ENCODE results near the gene LRRC3. TPM values are rescaled to one million over a fixed set of nuclear protein-coding genes. Genes with fewer than 3 reads are reported as not detected.

LRRC3 gene
- total RNA-seq, 2 experiments from 2014 or later: 0.55 to 0.61 TPM

DNA sequence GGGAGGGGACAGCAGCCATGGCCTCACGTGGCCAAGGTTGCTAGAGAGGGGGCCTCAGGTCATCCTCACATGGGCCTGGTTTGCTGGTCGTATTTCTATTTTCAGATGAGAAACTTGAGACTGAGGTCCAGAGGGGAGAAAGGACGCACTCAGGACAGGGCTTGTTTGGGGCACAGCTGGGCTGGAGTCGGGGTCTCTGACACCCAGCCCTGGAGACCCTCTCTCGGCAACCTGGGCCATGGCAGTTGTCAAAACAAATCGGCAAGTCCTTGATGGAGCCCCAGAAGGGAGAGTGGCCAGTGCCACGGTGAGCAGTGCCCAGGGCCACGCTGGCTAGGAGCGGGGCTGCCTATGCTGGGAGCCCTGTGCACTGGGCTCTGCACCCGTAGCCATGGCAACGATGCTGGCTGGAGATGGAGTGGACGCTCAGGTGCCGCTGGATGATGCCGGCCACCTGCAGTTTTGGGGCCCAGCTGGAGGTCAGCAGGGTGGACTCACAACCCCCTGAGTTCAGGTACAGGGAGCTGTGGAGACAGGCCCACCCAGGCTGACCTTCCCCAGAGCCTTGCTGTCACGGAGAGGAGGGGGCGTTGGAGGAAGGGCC is 11.1 kb downstream of the LRRC3 start:
- DNase-seq (no peak), ATAC-seq (ENCODE audit: poor library complexity) (no peak)
- intact Hi-C loops (cut with DNase I, micrococcal nuclease): no loop called here
- Histone ChIP-seq H3K9me3 (ENCODE audit: control insufficient read depth in 1 of 2, insufficient read depth in 1 of 2, low read length in 2 of 2) (no peaks in the 10 kb centered on the region), H3K4me3 (ENCODE audit: low read length) (no peak overlapping the region), H3K36me3 (ENCODE audit: insufficient read depth, low read length) (no peaks in the 10 kb centered on the region), H3K27ac (ENCODE audit: low read depth in 1 of 2, low read length in 2 of 2) (no peak overlapping the region), H3K27me3 (ENCODE audit: control insufficient read depth in 1 of 2, insufficient read depth in 2 of 2, low read length in 2 of 2) (no peaks in the 10 kb centered on the region), H3K4me1 (ENCODE audit: insufficient read depth, low read length) (no peaks in the 10 kb centered on the region)
- Mint-ChIP-seq H3K9me3 (no peaks in the 10 kb centered on the region), H3K27me3 (no peaks in the 10 kb centered on the region), H3K4me3 (no peak overlapping the region), H3K36me3 (ENCODE audit: low read depth) (no peaks in the 10 kb centered on the region), H3K27ac (no peak overlapping the region), H3K4me1 (ENCODE audit: low read depth) (no peaks in the 10 kb centered on the region)
- TF ChIP-seq, protein P1, sequence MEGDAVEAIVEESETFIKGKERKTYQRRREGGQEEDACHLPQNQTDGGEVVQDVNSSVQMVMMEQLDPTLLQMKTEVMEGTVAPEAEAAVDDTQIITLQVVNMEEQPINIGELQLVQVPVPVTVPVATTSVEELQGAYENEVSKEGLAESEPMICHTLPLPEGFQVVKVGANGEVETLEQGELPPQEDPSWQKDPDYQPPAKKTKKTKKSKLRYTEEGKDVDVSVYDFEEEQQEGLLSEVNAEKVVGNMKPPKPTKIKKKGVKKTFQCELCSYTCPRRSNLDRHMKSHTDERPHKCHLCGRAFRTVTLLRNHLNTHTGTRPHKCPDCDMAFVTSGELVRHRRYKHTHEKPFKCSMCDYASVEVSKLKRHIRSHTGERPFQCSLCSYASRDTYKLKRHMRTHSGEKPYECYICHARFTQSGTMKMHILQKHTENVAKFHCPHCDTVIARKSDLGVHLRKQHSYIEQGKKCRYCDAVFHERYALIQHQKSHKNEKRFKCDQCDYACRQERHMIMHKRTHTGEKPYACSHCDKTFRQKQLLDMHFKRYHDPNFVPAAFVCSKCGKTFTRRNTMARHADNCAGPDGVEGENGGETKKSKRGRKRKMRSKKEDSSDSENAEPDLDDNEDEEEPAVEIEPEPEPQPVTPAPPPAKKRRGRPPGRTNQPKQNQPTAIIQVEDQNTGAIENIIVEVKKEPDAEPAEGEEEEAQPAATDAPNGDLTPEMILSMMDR (IDR thresholded peaks at IDR 0.05): no peak
- ChIA-PET POLR2A (interaction anchor here (0.6 kb wide), 1 partner anchor 205 kb away, joined by 3 read pairs; no protein-coding TSS in a partner anchor), CTCF (no interaction called here)

DNA sequence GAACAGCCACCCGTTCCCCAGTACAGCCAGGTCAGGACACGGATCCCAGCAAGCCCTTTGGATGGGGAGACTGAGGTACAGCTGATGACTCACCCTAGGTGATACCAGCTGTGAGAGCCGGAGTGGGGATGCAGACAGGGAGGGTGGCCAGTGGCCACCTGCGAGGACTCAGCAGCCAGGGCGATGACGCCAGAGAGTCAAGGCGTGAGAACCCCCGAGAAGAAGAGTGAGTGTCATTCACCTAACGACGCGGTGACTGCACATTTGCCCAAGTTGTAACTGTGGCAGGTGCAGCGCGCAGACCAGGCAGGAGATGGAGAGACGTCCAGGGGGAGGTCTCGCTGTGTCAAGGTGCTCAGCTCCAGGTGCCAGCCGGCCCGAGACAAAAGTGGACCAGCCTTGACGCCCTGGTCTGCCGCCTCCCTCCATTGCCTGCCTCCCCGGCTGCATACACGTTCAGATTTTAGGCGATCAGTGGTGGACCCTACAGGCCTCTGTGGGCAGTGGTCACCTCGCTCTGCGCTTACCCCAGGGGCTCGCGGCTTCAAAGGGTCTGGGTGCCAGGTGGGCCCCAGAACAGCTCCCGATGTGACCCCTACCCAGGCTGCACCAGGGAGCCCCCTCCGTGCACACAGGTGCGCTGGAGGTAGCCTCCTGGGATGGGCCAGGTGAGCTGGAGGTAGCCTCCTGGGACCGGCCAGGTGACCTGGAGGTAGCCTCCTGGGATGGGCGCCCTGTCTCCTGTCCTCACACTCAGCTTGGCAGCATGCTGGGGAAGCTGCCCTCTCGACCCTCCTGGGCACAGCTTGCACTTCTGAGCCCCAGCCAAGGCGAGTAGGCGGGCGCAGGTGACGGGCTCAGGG is 11.9 kb downstream of the LRRC3 start:
- Histone ChIP-seq H3K4me3 (ENCODE audit: low read length) (no peak overlapping the region), H3K27ac (ENCODE audit: low read depth in 1 of 2, low read length in 2 of 2) (no peak overlapping the region), H3K9me3 (ENCODE audit: control insufficient read depth in 1 of 2, insufficient read depth in 1 of 2, low read length in 2 of 2) (no peaks in the 10 kb centered on the region), H3K4me1 (ENCODE audit: insufficient read depth, low read length) (no peaks in the 10 kb centered on the region), H3K36me3 (ENCODE audit: insufficient read depth, low read length) (no peaks in the 10 kb centered on the region), H3K27me3 (ENCODE audit: control insufficient read depth in 1 of 2, insufficient read depth in 2 of 2, low read length in 2 of 2) (no peaks in the 10 kb centered on the region)
- no peaks in the 10 kb centered on the region for H3K9me3 Mint-ChIP-seq
- H3K27me3 Mint-ChIP-seq: no peaks in the 10 kb centered on the region
- no peak for DNase-seq
- no peak for ATAC-seq (ENCODE audit: poor library complexity)
- H3K36me3 Mint-ChIP-seq (ENCODE audit: low read depth): no peaks in the 10 kb centered on the region
- H3K27ac Mint-ChIP-seq: no peak overlapping the region
- ChIA-PET CTCF (no interaction called here), POLR2A (interaction anchor here (0.6 kb wide), 1 partner anchor 205 kb away, joined by 3 read pairs; no protein-coding TSS in a partner anchor)
- intact Hi-C loops (cut with DNase I, micrococcal nuclease): no loop called here
- TF ChIP-seq, protein P1 (IDR thresholded peaks at IDR 0.05): no peak
- no peak overlapping the region for H3K4me3 Mint-ChIP-seq
- no peaks in the 10 kb centered on the region for H3K4me1 Mint-ChIP-seq (ENCODE audit: low read depth)

DNA sequence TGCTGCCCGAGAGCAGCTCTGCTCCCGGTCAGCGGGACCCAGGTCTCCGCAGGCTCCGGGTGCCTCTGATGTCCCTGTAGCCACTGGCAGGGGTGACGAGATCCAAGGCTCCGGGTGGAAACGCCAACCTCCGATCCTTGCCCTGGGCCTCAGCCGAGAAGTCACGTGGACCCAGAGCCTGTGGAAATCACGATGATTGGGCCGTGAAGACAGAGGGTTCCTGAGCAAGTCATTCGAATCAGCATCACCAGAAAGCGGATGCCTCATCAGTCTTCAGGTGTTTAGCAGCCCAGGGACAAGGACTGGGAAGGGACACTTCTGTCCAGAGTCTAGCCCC is 12.5 kb downstream of the LRRC3 start:
- ATAC-seq (ENCODE audit: poor library complexity): no peak
- Histone ChIP-seq H3K4me1 (ENCODE audit: insufficient read depth, low read length) (no peaks in the 10 kb centered on the region), H3K27me3 (ENCODE audit: control insufficient read depth in 1 of 2, insufficient read depth in 2 of 2, low read length in 2 of 2) (no peaks in the 10 kb centered on the region), H3K9me3 (ENCODE audit: control insufficient read depth in 1 of 2, insufficient read depth in 1 of 2, low read length in 2 of 2) (no peaks in the 10 kb centered on the region), H3K27ac (ENCODE audit: low read depth in 1 of 2, low read length in 2 of 2) (no peak overlapping the region), H3K36me3 (ENCODE audit: insufficient read depth, low read length) (no peaks in the 10 kb centered on the region), H3K4me3 (ENCODE audit: low read length) (no peak overlapping the region)
- no peaks in the 10 kb centered on the region for H3K27me3 Mint-ChIP-seq
- no peak overlapping the region for H3K4me3 Mint-ChIP-seq
- no peaks in the 10 kb centered on the region for H3K4me1 Mint-ChIP-seq (ENCODE audit: low read depth)
- no peaks in the 10 kb centered on the region for H3K36me3 Mint-ChIP-seq (ENCODE audit: low read depth)
- TF ChIP-seq, protein P1 (IDR thresholded peaks at IDR 0.05): no peak
- no peak for DNase-seq
- CTCF ChIA-PET: no interaction called here
- intact Hi-C loops (cut with DNase I, micrococcal nuclease): no loop called here
- H3K27ac Mint-ChIP-seq: no peak overlapping the region
- POLR2A ChIA-PET: no interaction called here
- H3K9me3 Mint-ChIP-seq: no peaks in the 10 kb centered on the region
